Spinal cord (tissue), 10 donors: Measurements from ENCODE around the gene NRDC. TPM values are rescaled to one million over a fixed set of nuclear protein-coding genes. Genes with fewer than 3 reads are reported as not detected.

Experiments
- DNase-seq, 6 donors: peaks; one replicate each; pipeline versions ENCODE4 v3.0.0 to v3.0.0-alpha.2; 2013 to 2015; ENCODE audit warnings: low spot score in 6 of 6, low read depth in 4 of 6
- H3K27ac ChIP-seq: one replicate; pipeline ENCODE4 v1.5.1; 2013; ENCODE audit warnings: low read depth, low read length, control low read depth
- H3K27me3 ChIP-seq: one replicate; pipeline ENCODE4 v1.6.1; 2013; ENCODE audit warnings: low read length; ENCODE audit not compliant: control insufficient read depth, insufficient read depth
- H3K36me3 ChIP-seq: one replicate; pipeline ENCODE4 v1.6.1; 2013; ENCODE audit warnings: low read length; ENCODE audit not compliant: control insufficient read depth, insufficient read depth
- H3K4me1 ChIP-seq: one replicate; pipeline ENCODE4 v1.6.1; 2013; ENCODE audit warnings: low read length; ENCODE audit not compliant: control insufficient read depth, insufficient read depth
- H3K4me3 ChIP-seq: one replicate; pipeline ENCODE4 v1.5.1; 2013; ENCODE audit warnings: low read depth, low read length, control low read depth
- H3K9me3 ChIP-seq: one replicate; pipeline ENCODE4 v1.6.1; 2013; ENCODE audit warnings: low read length; ENCODE audit not compliant: control insufficient read depth, insufficient read depth
- WGBS: methylation state at CpG from one replicate; pipeline ENCODE4 v1.1.5; 2013; ENCODE audit warnings: missing lambda C conversion rate; ENCODE audit not compliant: insufficient coverage; 5-methylcytosine and 5-hydroxymethylcytosine counted together
- polyA plus RNA-seq, 2 donors: library from polyadenylated mRNA; unstranded; fragments of 120-200 nt; gene quantifications; one replicate each; pipeline ENCODE4 v1.2.1, GENCODE V29; 2013; ENCODE audit not compliant: insufficient read length in 2 of 2
- total RNA-seq, 2 donors: library from RNA; depleted of rRNA in 1 of 2; stranded (reverse); fragments of 120-200 nt in 1 of 2; fragments of >200 nt in 1 of 2; gene quantifications; one replicate each; pipeline versions ENCODE4 v1.2.3 to v1.2.4, GENCODE V29; 2013 to 2014
- donor health status: healthy.

Gene NRDC
- total and polyA plus RNA-seq, 4 donors: 89.3 to 146 (median 109) TPM

GRCh38 chr1:51851882-51852396, 26.6 kb downstream of the NRDC start:
- 100% methylated on average over 2 of the region's 5 CpGs for WGBS
- H3K4me1 ChIP-seq: peaks cover 3% of the 10 kb centered on the region
- peaks cover 10% of the 10 kb centered on the region for H3K36me3 ChIP-seq
- H3K27ac ChIP-seq: no peak overlapping the region
- no peaks in the 10 kb centered on the region for H3K9me3 ChIP-seq
- DNase-seq: no peak
- no peaks in the 10 kb centered on the region for H3K27me3 ChIP-seq
- no peak overlapping the region for H3K4me3 ChIP-seq

DNA sequence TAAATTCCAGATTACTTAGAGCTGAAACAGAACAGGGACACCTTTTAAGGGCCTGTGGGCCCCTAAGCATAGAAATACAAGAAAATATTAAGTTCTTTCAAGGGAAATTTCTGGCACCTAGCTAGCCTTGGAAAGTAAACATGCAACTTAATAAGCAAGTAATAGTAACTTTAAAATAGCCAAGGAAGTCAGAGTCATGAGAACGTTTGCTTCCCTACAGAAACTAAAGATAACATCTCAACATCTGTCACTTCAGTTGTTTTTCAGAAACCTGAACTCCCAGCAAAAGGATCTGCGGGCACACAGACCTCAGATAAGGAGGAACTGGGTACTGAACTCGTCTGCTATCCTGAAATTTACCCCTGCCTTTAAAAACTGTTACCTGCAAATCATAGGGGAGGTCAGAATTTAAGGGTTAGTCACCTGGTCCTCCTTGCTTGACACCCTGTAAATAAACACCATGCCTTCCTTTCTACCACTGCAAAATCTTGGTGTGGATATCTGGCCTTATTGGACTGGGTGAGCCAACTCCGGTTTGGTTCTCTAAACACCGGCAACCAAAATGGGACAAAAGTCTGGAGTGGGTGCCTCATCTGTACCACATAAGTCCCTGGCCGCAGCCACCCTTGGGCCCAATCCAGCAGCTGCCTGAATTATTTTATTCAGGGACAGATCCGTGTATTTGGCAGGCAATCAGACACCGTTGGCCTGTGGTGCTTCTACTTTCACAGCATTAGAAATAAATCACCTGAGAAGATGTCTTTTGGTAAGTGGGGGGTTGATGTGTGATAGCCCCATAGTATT, 27.9 kb downstream of the NRDC start:
- no peaks in the 10 kb centered on the region for H3K9me3 ChIP-seq
- peaks cover 3% of the 10 kb centered on the region for H3K4me1 ChIP-seq
- no peak overlapping the region for H3K27ac ChIP-seq
- peaks cover 10% of the 10 kb centered on the region for H3K36me3 ChIP-seq
- no peaks in the 10 kb centered on the region for H3K27me3 ChIP-seq
- DNase-seq: peak in 2 of 6 donors; percentile 10 to 60
- no peak overlapping the region for H3K4me3 ChIP-seq
- WGBS: 47% methylated on average over 3 of the region's 8 CpGs

DNA sequence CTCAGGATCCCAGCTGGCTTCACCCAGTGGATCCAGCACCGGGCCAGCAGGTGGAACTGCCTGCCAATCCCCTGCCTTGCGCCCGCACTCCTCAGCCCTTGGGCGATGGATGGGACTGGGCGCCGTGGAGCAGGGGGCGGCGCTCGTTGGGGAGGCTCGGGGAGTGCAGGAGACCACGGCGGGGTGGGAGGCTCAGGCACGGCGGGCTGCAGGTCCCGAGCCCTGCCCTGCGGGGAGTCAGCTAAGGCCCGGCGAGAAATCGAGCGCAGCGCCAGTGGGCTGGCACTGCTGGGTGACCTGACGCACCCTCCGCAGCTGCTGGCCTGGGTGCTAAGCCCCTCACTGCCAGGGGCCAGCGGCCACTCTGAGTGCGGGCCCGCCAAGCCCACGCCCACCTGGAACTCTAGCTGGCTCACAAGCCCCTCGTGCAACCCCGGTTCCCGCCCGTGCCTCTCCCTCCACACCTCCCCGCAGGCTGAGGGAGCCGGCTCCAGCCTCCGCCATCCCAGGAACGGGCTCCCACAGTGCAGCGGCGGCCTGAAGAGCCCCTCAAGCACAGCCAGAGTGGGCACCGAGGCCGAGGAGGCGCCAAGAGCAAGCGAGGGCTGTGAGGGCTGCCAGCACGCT, 31.1 kb downstream of the NRDC start:
- H3K4me1 ChIP-seq: peaks cover 3% of the 10 kb centered on the region
- 98% methylated on average over 35 of the region's 42 CpGs for WGBS
- peaks cover 10% of the 10 kb centered on the region for H3K36me3 ChIP-seq
- no peaks in the 10 kb centered on the region for H3K27me3 ChIP-seq
- H3K27ac ChIP-seq: no peak overlapping the region
- DNase-seq: no peak
- no peaks in the 10 kb centered on the region for H3K9me3 ChIP-seq
- H3K4me3 ChIP-seq: no peak overlapping the region

GRCh38 chr1:51843948-51844347, 34.6 kb downstream of the NRDC start:
- Histone ChIP-seq H3K4me3 (no peak overlapping the region), H3K27me3 (no peaks in the 10 kb centered on the region), H3K9me3 (no peaks in the 10 kb centered on the region), H3K4me1 (no peaks in the 10 kb centered on the region), H3K36me3 (peaks cover 10% of the 10 kb centered on the region), H3K27ac (no peak overlapping the region)
- no peak for DNase-seq
- 76% methylated on average over 4 of the region's 4 CpGs for WGBS

DNA sequence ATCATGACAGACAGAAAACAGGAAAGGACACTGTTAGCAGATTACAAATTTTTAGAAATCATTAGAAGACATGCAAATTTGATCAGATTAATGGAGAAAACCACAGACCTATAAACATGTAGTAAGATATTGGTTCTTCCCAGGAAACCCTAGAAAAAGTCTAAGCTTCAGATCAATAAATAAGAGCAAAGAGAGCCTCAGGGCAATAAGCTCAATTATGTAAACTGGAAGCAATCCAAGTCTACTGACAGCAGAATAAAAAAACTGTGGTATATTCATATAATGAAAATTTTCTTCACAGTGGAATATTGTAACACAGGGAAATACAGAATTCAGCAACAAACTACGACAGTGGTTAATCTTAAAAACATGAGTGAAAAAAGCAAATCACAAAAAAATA, 36.3 kb downstream of the NRDC start:
- DNase-seq: peak in 2 of 6 donors; percentile 4 to 79
- no peak overlapping the region for H3K4me3 ChIP-seq
- H3K27ac ChIP-seq: no peak overlapping the region
- H3K9me3 ChIP-seq: no peaks in the 10 kb centered on the region
- peaks cover 5% of the 10 kb centered on the region for H3K36me3 ChIP-seq
- no peaks in the 10 kb centered on the region for H3K4me1 ChIP-seq
- WGBS: no CpG with 5 or more reads among the region's 1 CpG
- no peaks in the 10 kb centered on the region for H3K27me3 ChIP-seq

GRCh38 chr1:51840743-51841461, 37.6 kb downstream of the NRDC start:
- Histone ChIP-seq H3K27ac (no peak overlapping the region), H3K4me3 (no peak overlapping the region), H3K27me3 (no peaks in the 10 kb centered on the region), H3K4me1 (no peaks in the 10 kb centered on the region), H3K9me3 (no peaks in the 10 kb centered on the region), H3K36me3 (peaks cover 2% of the 10 kb centered on the region)
- WGBS: no CpG with 5 or more reads among the region's 4 CpGs
- no peak for DNase-seq

GRCh38 chr1:51840182-51840581, 38.3 kb downstream of the NRDC start:
- 100% methylated on average over 2 of the region's 2 CpGs for WGBS
- DNase-seq: no peak
- Histone ChIP-seq H3K4me1 (no peaks in the 10 kb centered on the region), H3K9me3 (no peaks in the 10 kb centered on the region), H3K27me3 (no peaks in the 10 kb centered on the region), H3K27ac (no peak overlapping the region), H3K36me3 (peaks cover 8% of the 10 kb centered on the region), H3K4me3 (no peak overlapping the region)

- no CpG with 5 or more reads among the region's 1 CpG for WGBS
- Histone ChIP-seq H3K27me3 (no peaks in the 10 kb centered on the region), H3K9me3 (no peaks in the 10 kb centered on the region), H3K4me3 (no peak overlapping the region), H3K4me1 (no peaks in the 10 kb centered on the region), H3K27ac (no peak overlapping the region), H3K36me3 (peaks cover 8% of the 10 kb centered on the region)
- no peak for DNase-seq
Measured at GRCh38 chr1:51839094-51839493, 39.4 kb downstream of the NRDC start.

DNA sequence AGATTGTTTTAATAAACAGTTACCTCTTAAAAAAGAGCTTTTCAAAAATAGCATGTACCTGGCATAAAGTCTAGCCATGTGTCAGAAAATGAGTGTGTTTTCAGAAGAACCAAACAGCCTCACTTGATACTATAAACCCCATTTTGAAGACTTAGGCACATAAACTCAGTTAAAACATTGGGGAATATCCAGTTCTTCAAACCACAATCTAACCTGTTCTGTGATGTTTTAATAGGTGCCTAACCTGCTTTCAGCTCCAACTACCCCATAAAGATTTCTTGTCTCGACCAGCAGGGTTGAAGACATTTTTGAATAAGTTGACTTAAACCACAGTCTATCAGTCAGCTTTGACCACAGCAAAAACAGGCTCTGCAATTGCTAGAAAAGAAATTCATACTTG, 41.3 kb downstream of the NRDC start:
- Histone ChIP-seq H3K27me3 (no peaks in the 10 kb centered on the region), H3K4me1 (no peaks in the 10 kb centered on the region), H3K9me3 (no peaks in the 10 kb centered on the region), H3K27ac (no peak overlapping the region), H3K4me3 (no peak overlapping the region), H3K36me3 (peaks cover 11% of the 10 kb centered on the region)
- no peak for DNase-seq
- WGBS: no CpG with 5 or more reads among the region's 1 CpG
